Activated T-cell treated with anti-CD3 and anti-CD28 coated beads, Interleukin-2, amount 50 U/mL, for 72 hours (primary cell): Measurements from ENCODE around the gene SDHAF4. TPM values are rescaled to one million over a fixed set of nuclear protein-coding genes. Genes with fewer than 3 reads are reported as not detected.

Experiments used
- total RNA-seq, 2 donors: library from RNA; stranded (reverse); gene quantifications; one replicate each; pipeline ENCODE4 v1.2.3, GENCODE V29; 2022

The SDHAF4 gene
- total RNA-seq, 2 donors from 2014 or later, result 13.6 to 18.6 TPM

Other genes starting within 250 kb of the SDHAF4 start
- 10 to 100 TPM; 11.4 to 12.6 TPM for gene FAM135A, start 153.4 kb upstream of the SDHAF4 start, total RNA-seq
- gene SMAP1, start 101.0 kb downstream of the SDHAF4 start, total RNA-seq, result 10 to 100 TPM; 28.9 to 30.9 TPM